GM21526 (cell line): Measurements from ENCODE around the gene EXOSC3.
"Not testable (repeated sequence)": the region's sequence is repeated elsewhere in the genome, so short reads cannot be mapped to it uniquely, and the experiment has no call there.

ENCODE experiments used
- ATAC-seq: cut with Tn5 transposase; IDR thresholded peaks from one replicate; pipeline ENCODE4 v1.9.1; 2021; ENCODE audit warnings: moderate library complexity; ENCODE audit not compliant: unreplicated experiment, low FRiP score

The EXOSC3 gene

GRCh38 chr9:37776328-37776727 is 8.5 kb downstream of the EXOSC3 start:
- no peak for ATAC-seq

GRCh38 chr9:37775216-37775919 is 9.5 kb downstream of the EXOSC3 start:
- ATAC-seq = no peak

DNA sequence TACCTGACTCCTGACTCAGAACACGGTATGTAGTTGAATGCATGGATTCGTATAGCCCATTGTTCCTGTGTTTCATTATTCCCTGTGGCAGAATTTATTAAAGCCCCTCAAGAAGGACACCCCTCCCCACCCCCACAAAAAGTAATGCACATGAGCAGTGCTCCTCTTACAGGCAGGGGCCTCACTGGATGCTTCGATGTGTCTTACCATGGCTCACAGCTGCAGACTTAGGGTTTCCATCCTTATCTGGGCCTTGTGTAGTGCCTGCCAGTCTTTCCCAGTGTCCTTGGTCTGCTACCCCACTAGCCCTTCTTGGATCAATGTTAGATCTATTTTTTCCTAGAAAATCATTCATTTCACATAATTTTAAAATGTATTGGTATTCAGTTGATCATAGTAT is 14.9 kb downstream of the EXOSC3 start:
- ATAC-seq = no peak

GRCh38 chr9:37769306-37769705 is 15.6 kb downstream of the EXOSC3 start:
- ATAC-seq = no peak

DNA sequence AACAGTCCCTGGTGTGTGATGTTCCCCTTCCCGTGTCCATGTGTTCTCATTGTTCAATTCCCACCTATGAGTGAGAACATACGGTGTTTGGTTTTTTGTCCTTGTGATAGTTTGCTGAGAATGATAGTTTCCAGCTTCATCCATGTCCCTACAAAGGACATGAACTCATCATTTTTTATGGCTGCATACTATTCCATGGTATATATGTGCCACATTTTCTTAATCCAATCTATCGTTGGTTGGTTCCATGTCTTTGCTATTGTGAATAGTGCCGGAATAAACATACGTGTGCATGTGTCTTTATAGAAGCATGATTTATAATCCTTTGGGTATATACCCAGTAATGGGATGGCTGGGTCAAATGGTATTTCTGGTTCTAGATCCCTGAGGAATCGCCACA is 19.6 kb downstream of the EXOSC3 start:
- ATAC-seq = not testable (repeated sequence)

DNA sequence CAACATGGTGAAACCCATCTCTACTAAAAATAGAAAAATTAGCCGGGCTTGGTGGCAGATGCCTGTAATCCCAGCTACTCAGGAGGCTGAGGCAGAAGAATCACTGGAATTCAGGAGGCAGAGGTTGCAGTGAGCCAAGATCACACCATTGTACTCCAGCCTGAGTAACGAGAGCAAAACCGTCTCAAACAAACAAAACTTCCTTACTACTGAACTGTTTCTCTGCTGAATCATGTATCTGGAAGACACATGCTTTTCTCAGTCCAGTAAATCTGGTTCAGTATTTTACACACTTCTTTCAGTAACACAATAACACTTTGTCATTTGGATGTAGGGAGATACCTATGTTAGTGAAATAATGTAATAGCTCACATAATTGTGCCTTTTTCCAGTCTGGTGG is 23.4 kb downstream of the EXOSC3 start:
- no peak for ATAC-seq

DNA sequence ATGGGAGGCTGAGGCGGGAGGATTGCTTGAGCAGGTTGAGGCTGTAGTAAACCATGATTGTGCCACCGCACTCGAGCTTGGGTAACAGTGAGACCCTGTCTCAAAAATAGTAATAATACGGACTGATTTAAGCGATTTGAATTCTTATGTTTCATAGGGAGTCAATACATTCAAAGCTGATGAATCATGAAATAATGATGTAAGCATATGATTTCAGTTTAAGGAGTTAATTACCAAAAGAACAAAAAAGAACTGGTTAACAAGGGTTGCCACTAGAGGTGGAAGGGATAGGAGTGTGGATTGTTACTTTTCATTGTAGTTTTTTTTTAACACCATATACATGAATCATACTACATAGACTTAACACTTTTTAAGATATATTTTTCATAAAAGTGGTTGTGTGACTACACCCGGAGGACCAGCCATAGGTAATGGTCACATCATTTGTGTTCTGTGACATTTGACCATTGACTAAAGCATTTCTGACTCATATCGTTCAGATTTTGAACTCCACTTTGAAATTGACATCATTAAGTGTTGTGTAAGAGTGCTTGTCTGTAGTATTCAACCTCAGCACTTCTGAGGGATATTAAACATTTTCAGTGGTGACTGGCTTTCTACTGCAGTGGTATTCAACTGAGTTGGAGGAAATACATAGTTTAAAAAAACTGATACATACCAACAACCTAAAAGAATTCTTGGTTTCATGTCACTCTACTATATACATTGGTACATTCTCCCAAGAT is 24.3 kb downstream of the EXOSC3 start:
- ATAC-seq = no peak

GRCh38 chr9:37758747-37759146 is 26.1 kb downstream of the EXOSC3 start:
- no peak for ATAC-seq

DNA sequence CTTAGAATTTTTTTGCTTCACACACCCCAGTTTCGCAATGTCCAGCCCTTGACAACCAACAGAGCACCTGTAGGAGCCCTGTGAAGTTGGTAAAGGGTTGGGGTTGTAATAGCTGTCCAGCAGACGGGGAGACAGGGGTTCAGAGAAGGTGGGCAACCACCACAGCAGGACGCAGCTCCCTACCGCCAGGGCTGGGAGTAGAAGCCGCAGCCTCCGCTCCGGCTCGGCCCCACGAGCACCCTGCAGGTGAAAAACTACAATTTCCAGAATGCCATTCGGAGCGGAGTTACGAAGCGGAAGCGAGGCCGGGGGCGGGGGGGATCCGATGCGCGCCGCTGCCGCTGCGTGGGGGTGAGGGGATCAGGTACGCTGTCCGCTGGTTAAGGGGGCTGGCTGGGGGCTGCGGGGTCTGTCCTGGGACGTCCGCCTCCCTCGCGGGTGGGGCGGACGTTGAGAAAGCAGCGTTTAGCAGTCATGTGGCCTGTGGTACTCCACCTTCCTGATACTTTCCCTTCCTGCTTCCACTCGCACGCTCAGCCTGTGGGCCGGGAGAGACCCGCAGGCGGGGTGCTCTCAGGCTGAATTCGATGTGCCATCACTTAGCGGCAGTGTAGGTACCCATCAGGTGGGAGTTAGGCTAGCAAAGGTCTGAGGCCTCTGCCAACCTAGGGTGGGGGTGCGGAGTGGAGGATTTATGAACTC is 31.2 kb downstream of the EXOSC3 start, which contains the start of gene TRMT10B:
Gene TRMT10B, plus strand, starts transcription at position 317 of the 702 bp plus-strand sequence. CDS start 8,127 bp downstream, outside the sequence.
- ATAC-seq = peak; percentile 86

DNA sequence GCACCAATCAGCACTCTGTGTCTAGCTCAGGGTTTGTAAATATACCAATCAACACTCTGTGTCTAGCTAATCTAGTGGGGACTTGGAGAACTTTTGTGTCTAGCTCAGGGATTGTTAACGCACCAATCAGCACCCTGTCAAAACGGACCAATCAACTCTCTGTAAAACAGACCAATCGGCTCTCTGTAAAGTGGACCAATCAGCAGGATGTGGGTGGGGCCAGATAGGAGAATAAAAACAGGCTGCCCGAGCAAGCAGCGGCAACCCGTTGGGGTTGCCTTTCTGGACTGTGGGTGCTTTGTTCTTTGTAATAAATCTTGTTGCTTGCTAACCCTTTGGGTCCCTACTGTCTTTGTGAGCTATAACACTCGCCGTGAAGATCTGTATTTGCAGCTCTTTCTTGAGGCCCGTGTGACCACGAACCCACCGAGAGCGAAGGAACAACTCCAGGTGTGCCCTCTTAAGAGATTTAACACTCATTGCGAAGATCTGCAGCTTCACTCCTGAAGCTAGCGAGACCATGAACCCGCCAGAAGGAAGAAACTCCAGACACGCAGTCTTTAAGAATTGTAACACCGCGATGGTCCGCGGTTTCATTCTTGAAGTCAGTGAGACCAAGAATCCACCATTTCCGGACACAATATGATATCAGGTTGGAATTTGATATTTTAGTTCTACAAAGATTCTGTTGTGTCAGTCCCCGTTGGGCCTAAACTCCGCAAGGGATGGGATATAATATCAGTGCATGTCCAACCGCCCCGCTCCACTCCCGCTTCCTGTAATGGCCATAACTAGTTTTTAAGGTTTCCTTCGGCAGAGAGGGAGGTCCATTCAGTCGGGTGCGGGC is 32.0 kb downstream of the EXOSC3 start:
- ATAC-seq = no peak

- ATAC-seq = not testable (repeated sequence)
Measured at GRCh38 chr9:37752112-37752511, 32.8 kb downstream of the EXOSC3 start.

DNA sequence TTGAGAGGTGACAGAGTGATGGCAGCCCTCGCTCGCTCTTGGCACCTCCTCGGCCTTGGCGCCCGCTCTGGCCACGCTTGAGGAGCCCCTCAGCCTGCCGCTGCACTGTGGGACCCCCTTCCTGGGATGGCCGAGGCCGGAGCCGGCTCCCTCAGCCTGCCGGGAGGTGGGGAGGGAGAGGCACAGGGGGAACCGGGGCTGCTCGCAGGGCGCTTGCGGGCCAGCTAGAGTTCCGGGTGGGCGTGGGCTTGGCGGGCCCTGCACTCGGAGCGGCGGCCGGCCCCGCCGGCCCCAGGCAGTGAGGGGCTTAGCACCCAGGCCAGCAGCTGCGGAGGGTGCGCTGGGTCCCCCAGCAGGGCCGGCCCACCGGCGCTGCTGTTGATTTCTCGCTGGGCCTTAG is 33.2 kb downstream of the EXOSC3 start:
- ATAC-seq = not testable (repeated sequence)

DNA sequence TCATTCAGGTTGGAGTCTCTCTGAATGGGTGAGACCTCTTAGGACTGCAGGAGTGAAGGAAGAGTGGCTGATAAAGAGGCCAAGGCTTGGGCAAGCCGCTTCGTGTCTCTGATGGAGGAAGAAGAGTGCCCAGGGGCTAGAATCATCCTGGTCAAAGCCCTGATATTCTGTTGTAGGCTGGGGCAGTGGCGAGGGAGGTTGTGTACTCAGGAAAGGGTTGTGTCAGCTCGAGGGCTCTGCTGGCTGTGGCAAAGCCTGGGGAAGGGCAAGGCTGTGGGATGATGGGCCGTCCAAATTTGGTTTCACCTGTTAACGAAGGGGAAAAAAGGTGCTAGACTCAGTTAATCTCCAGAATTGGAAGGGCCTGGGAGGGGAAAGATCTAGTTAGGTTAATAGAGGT is 33.7 kb downstream of the EXOSC3 start:
- ATAC-seq = no peak

GRCh38 chr9:37749129-37749528 is 35.7 kb downstream of the EXOSC3 start:
- ATAC-seq = no peak

DNA sequence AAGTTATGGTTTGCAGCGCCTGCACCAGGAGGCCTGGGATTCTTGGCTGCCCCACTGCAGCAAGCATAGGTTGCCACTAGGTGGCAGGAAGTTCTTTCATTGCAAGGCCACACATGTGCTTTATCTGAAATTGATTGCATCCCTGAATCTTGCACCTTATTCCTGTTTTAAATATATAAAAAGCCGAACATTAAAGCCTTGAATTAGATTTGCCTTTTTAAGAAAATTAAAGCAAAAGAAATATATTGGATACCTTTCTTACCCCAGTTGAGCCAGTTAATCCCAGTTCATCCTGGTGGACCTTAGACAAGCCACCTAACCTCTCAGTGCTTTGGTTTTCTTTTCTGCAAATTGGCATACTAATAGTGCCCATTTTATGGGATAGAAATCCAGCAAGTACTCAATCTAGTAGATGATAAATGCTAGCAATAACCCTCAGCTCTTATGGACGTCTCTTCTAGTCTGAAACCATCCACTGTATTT is 37.6 kb downstream of the EXOSC3 start:
- ATAC-seq = peak; percentile 61

GRCh38 chr9:37746448-37747270 is 38.2 kb downstream of the EXOSC3 start:
- no peak for ATAC-seq

DNA sequence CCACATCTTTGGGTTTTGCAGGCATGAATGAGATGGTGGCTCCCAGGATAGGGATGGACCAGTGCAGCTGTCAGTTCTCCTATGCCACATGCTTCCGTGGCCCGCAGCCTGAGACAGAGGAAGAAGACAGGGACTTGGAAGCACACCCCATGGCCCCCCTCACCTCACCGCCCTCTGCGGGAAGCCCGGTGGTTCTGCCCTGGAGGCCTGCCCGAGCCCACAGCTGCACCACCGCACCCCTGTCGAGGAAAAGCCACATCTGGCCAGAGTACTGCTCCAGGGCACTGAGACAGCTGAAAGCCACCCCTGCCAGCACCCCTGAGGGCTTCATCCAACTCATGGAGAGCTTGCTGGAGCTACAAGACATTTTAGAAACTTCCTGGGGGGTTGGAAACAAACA is 38.9 kb downstream of the EXOSC3 start:
- no peak for ATAC-seq

- ATAC-seq = no peak
Measured at GRCh38 chr9:37740631-37741328, 44.1 kb downstream of the EXOSC3 start.

GRCh38 chr9:37740128-37740527 is 44.7 kb downstream of the EXOSC3 start:
- ATAC-seq = no peak
